ENCODE results near the gene HOMEZ. TPM values are rescaled to one million over a fixed set of nuclear protein-coding genes. Genes with fewer than 3 reads are reported as not detected.

The HOMEZ gene
- total and polyA plus RNA-seq, 10 of the 15 experiments (the other 5 are each of a cell fraction or from before 2014, with no cell fraction given), result 2.6 to 19.3 (median 13.0) TPM

GRCh38 chr14:23320584-23321571, 34.9 kb upstream of the HOMEZ start, which contains the start of gene PABPN1 (continued):
- TF ChIP-seq ZBTB40 (IDR thresholded peaks at IDR 0.05; ENCODE audit: borderline replicate concordance), result peak; percentile 79; the same call in 1 of the 2 replicates
- TF ChIP-seq SMAD1 (IDR thresholded peaks at IDR 0.05; ENCODE audit: low read depth, partially characterized antibody), result peak; percentile 52
- no peak; the same call in 1 of the 2 replicates for TF ChIP-seq ZNF207 (IDR thresholded peaks at IDR 0.05; ENCODE audit: borderline replicate concordance)
- peak; percentile 83 for TF ChIP-seq USF1 (IDR thresholded peaks at IDR 0.05; ENCODE audit: borderline replicate concordance, extremely low read length, insufficient read depth, low read depth, low read length)
- peak; percentile 80; the same call in 1 of the 2 replicates for TF ChIP-seq MTA3 (IDR thresholded peaks at IDR 0.05; ENCODE audit: borderline replicate concordance, low read length)
- TF ChIP-seq DPF2 (IDR thresholded peaks at IDR 0.05), result peak; percentile 100
- TF ChIP-seq, protein P1, sequence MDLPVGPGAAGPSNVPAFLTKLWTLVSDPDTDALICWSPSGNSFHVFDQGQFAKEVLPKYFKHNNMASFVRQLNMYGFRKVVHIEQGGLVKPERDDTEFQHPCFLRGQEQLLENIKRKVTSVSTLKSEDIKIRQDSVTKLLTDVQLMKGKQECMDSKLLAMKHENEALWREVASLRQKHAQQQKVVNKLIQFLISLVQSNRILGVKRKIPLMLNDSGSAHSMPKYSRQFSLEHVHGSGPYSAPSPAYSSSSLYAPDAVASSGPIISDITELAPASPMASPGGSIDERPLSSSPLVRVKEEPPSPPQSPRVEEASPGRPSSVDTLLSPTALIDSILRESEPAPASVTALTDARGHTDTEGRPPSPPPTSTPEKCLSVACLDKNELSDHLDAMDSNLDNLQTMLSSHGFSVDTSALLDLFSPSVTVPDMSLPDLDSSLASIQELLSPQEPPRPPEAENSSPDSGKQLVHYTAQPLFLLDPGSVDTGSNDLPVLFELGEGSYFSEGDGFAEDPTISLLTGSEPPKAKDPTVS (IDR thresholded peaks at IDR 0.05; ENCODE audit: low read depth, low read length), result 0 out of 2 replicates have a peak, but pooled peaks have one; percentile 3
- TF ChIP-seq, protein P2, sequence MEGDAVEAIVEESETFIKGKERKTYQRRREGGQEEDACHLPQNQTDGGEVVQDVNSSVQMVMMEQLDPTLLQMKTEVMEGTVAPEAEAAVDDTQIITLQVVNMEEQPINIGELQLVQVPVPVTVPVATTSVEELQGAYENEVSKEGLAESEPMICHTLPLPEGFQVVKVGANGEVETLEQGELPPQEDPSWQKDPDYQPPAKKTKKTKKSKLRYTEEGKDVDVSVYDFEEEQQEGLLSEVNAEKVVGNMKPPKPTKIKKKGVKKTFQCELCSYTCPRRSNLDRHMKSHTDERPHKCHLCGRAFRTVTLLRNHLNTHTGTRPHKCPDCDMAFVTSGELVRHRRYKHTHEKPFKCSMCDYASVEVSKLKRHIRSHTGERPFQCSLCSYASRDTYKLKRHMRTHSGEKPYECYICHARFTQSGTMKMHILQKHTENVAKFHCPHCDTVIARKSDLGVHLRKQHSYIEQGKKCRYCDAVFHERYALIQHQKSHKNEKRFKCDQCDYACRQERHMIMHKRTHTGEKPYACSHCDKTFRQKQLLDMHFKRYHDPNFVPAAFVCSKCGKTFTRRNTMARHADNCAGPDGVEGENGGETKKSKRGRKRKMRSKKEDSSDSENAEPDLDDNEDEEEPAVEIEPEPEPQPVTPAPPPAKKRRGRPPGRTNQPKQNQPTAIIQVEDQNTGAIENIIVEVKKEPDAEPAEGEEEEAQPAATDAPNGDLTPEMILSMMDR (IDR thresholded peaks at IDR 0.05 in 2 of 3, conservative IDR thresholded peaks at IDR 0.05 in 1 of 3; ENCODE audit: control insufficient read depth in 2 of 3, extremely low read depth in 1 of 3, insufficient read depth in 1 of 3, low read depth in 3 of 3, low read length in 3 of 3), result no peak
- no peak; the same call in 1 of the 2 replicates for TF ChIP-seq NRF1 (conservative IDR thresholded peaks at IDR 0.05; ENCODE audit: low read depth, low read length)
- no peak for TF ChIP-seq ZNF622 (IDR thresholded peaks at IDR 0.05)
- no peak for TF ChIP-seq SMC3 (IDR thresholded peaks at IDR 0.05; ENCODE audit: borderline replicate concordance, low read length)
- TF ChIP-seq IRF4 (IDR thresholded peaks at IDR 0.05; ENCODE audit: low read depth, low read length), result peak; percentile 27; the same call in 1 of the 2 replicates
- peak; percentile 97 for TF ChIP-seq POLR2AphosphoS5 (IDR thresholded peaks at IDR 0.05; ENCODE audit: low read length)
- no peak for TF ChIP-seq JUNB (IDR thresholded peaks at IDR 0.05)
- peak; percentile 84 for TF ChIP-seq NFYA (IDR thresholded peaks at IDR 0.05; ENCODE audit: borderline replicate concordance, low read depth, low read length)
- TF ChIP-seq SIN3A (IDR thresholded peaks at IDR 0.05; ENCODE audit: low read depth, low read length), result peak; percentile 55; the same call in 1 of the 2 replicates
- TF ChIP-seq RB1 (IDR thresholded peaks at IDR 0.05; ENCODE audit: borderline replicate concordance), result 0 out of 2 replicates have a peak, but pooled peaks have one; percentile 18
- TF ChIP-seq ESRRA (IDR thresholded peaks at IDR 0.05; ENCODE audit: low read length), result 0 out of 2 replicates have a peak, but pooled peaks have one; percentile 17

Data from GM12878 (cell line).